K562 (cell line): ENCODE data around the gene C20orf173.

Experiments used
- ATF3 ChIP-seq, 2 experiments: fragments of 450-650 bp in 1 of 2; sonication (generic) in 1 of 2; formaldehyde crosslinking in 1 of 2; IDR thresholded peaks in 1 of 2; conservative IDR thresholded peaks in 1 of 2; 2 replicates each; pipeline versions ENCODE4 v1.6.1 to v1.8.1; 2016 to 2023; ENCODE audit warnings: mild to moderate bottlenecking in 2 of 2, moderate library complexity in 2 of 2, inconsistent platforms in 1 of 2, missing genetic modification reagents in 1 of 2
- ELF4 ChIP-seq: fragments of 450-650 bp; formaldehyde crosslinking; IDR thresholded peaks from 2 replicates; pipeline ENCODE4 v1.4.0; 2022; ENCODE audit warnings: missing genetic modification characterization
- HNRNPK ChIP-seq: fragments of 200-400 bp; formaldehyde crosslinking; IDR thresholded peaks from one replicate; pipeline ENCODE4 v1.6.1; 2018; ENCODE audit warnings: mild to moderate bottlenecking, low read depth, low read length; ENCODE audit not compliant: poor library complexity, severe bottlenecking
- MED1 ChIP-seq: sonication (generic); formaldehyde crosslinking; IDR thresholded peaks from 2 replicates; pipeline ENCODE4 v1.8.1; 2023; ENCODE audit warnings: missing genetic modification reagents, borderline replicate concordance
- POLR2A ChIP-seq: fragments of 450-650 bp; conservative IDR thresholded peaks from 2 replicates; pipeline ENCODE4 v1.6.1; 2016
- RBM15 ChIP-seq: fragments of 200-400 bp; formaldehyde crosslinking; IDR thresholded peaks from 2 replicates; pipeline ENCODE4 v1.6.1; 2018; ENCODE audit warnings: mild to moderate bottlenecking, low read length, moderate library complexity; ENCODE audit not compliant: insufficient read depth
- ZBTB17 ChIP-seq: fragments of 450-650 bp; formaldehyde crosslinking; IDR thresholded peaks from 2 replicates; pipeline ENCODE4 v1.4.0; 2020; ENCODE audit warnings: mild to moderate bottlenecking
- ZNF444 ChIP-seq: fragments of 250-450 bp; sonication (Bioruptor Pico); IDR thresholded peaks from 2 replicates; pipeline ENCODE4 v1.4.0; 2020; ENCODE audit warnings: mild to moderate bottlenecking, moderate library complexity

DNA sequence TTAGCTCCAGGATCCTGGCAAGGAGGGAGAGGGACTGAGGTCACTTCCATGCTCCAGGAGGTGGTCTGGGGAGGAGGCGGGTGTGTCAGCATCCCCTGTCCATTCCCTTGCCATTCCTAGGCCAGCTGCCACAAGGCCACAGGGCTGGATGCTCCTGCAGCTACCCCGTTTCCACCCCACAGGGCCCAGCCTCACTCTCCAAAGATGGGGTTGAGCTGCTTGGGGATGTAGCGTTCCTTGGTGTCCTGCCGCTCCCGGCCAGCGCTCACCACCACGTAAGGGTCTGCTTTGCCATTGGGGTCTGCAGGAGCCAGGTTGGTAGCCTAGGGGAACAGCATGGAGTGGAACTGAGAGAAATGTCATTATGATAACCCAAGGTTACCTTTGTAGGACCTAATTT is 35.5 kb upstream of the C20orf173 start:
- no peak for TF ChIP-seq ATF3 (IDR thresholded peaks at IDR 0.05)
- TF ChIP-seq ATF3 (CRISPR knock-in tag; conservative IDR thresholded peaks at IDR 0.05): no peak
- TF ChIP-seq HNRNPK: no peak
- TF ChIP-seq ZNF444 (CRISPR knock-in tag): no peak
- TF ChIP-seq POLR2A: no peak
- TF ChIP-seq RBM15: no peak
- no peak for TF ChIP-seq ZBTB17 (CRISPR knock-in tag)
- no peak for TF ChIP-seq ELF4 (CRISPR knock-in tag)
- TF ChIP-seq MED1 (CRISPR knock-in tag): no peak
